K562 (cell line): ENCODE measurements around the gene RAI1. TPM values are rescaled to one million over a fixed set of nuclear protein-coding genes. Genes with fewer than 3 reads are reported as not detected.

Experiments used
- ARID1B ChIP-seq: fragments of 450-650 bp; IDR thresholded peaks from 2 replicates; pipeline ENCODE4 v1.6.1; 2016; ENCODE audit warnings: antibody characterized with exemption, mild to moderate bottlenecking, inconsistent platforms
- ATF1 ChIP-seq, 2 experiments: fragments of 450-650 bp in 1 of 2; IDR thresholded peaks; 2 replicates each; pipeline ENCODE4 v1.6.1; 2016; ENCODE audit warnings: missing compliant biosample characterization in 1 of 2, missing genetic modification characterization in 1 of 2
- ATF7 ChIP-seq: fragments of 450-650 bp; IDR thresholded peaks from 2 replicates; pipeline ENCODE4 v1.7.1; 2014; ENCODE audit warnings: mild to moderate bottlenecking, moderate library complexity
- EP400 ChIP-seq: fragments of 450-650 bp; IDR thresholded peaks from 2 replicates; pipeline ENCODE4 v1.6.1; 2017; ENCODE audit warnings: antibody characterized with exemption, mild to moderate bottlenecking, moderate library complexity
- FOXK1 ChIP-seq: sonication (generic); formaldehyde crosslinking; IDR thresholded peaks from 2 replicates; pipeline ENCODE4 v1.8.0; 2022; ENCODE audit warnings: missing genetic modification reagents, mild to moderate bottlenecking, borderline replicate concordance
- JUND ChIP-seq, 2 experiments: IDR thresholded peaks; 2 replicates in 1 of 2; 3 replicates in 1 of 2; pipeline ENCODE4 v1.6.1; 2011; ENCODE audit warnings: borderline replicate concordance in 2 of 2, low read depth in 2 of 2, low read length in 2 of 2, improper control_type of control experiment in 1 of 2, missing biosample characterization in 1 of 2, missing genetic modification characterization in 1 of 2, missing genetic modification reagents in 1 of 2
- PHF8 ChIP-seq: fragments of 200-600 bp; sonication (generic); IDR thresholded peaks from 2 replicates; pipeline ENCODE4 v1.6.1; 2012; ENCODE audit warnings: mixed run types, mild to moderate bottlenecking, inconsistent platforms, low read length, moderate library complexity, borderline replicate concordance
- POLR2B ChIP-seq: fragments of 450-650 bp; IDR thresholded peaks from 2 replicates; pipeline ENCODE4 v1.6.1; 2018; ENCODE audit warnings: low read depth; ENCODE audit not compliant: partially characterized antibody
- TCF3 ChIP-seq: sonication (generic); formaldehyde crosslinking; IDR thresholded peaks from 2 replicates; pipeline ENCODE4 v1.4.0; 2020; ENCODE audit warnings: mild to moderate bottlenecking, missing genetic modification reagents
- TEAD1 ChIP-seq, 2 experiments: fragments of 450-650 bp in 1 of 2; sonication (generic) in 1 of 2; formaldehyde crosslinking; IDR thresholded peaks; 2 replicates each; pipeline versions ENCODE4 v1.4.0 to v1.8.0; 2020 to 2022; ENCODE audit warnings: mild to moderate bottlenecking in 2 of 2, missing genetic modification reagents in 1 of 2
- polyA plus RNA-seq, 8 experiments: library from polyadenylated mRNA; depleted of rRNA in 4 of 8; stranded (reverse) in 5 of 8; unstranded in 3 of 8; fragments of >200 nt; fragmentation: Nextera tagmentation in 2 of 8; fragmentation: Illumina TruSeq in 1 of 8; extraction: Ambion mirVana in 2 of 8; extraction: Trizol in 1 of 8; gene quantifications; 2 replicates each; pipeline versions ENCODE4 v1.2.1 to v1.2.3, GENCODE V29; 2011 to 2014; ENCODE audit warnings: inconsistent platforms in 1 of 8, missing spikeins in 1 of 8
- total RNA-seq, 7 experiments: library from RNA; depleted of rRNA in 6 of 7; stranded (reverse); fragments of >200 nt in 6 of 7; fragmentation: Illumina TruSeq in 2 of 7; extraction: Trizol in 2 of 7; gene quantifications; 2 replicates each; pipeline versions ENCODE4 v1.2.1 to v1.2.3, GENCODE V29; 2011 to 2021; ENCODE audit warnings: low replicate concordance in 1 of 7
- TF ChIP-seq, protein P1 (sequence below), 2 experiments: IDR thresholded peaks; 2 replicates each; pipeline ENCODE4 v1.6.1; 2012; ENCODE audit warnings: improper control_type of control experiment in 2 of 2, low read depth in 2 of 2, low read length in 2 of 2, borderline replicate concordance in 1 of 2
- TF ChIP-seq, protein P2 (sequence below), 2 experiments: fragments of 450-650 bp in 1 of 2; sonication (generic) in 1 of 2; formaldehyde crosslinking in 1 of 2; IDR thresholded peaks in 1 of 2; conservative IDR thresholded peaks in 1 of 2; 2 replicates each; pipeline versions ENCODE4 v1.6.1 to v1.8.1; 2016 to 2023; ENCODE audit warnings: mild to moderate bottlenecking in 2 of 2, moderate library complexity in 2 of 2, inconsistent platforms in 1 of 2, missing genetic modification reagents in 1 of 2
- TF ChIP-seq, protein P3 (sequence below): sonication (generic); formaldehyde crosslinking; IDR thresholded peaks from 2 replicates; pipeline ENCODE4 v1.8.0; 2022; ENCODE audit warnings: missing genetic modification reagents, mild to moderate bottlenecking, moderate library complexity, borderline replicate concordance

The RAI1 gene
- total and polyA plus RNA-seq, 9 of the 15 experiments (the other 6 are each of a cell fraction or from before 2014, with no cell fraction given) = 0.68 to 19.9 (median 5.5) TPM

DNA sequence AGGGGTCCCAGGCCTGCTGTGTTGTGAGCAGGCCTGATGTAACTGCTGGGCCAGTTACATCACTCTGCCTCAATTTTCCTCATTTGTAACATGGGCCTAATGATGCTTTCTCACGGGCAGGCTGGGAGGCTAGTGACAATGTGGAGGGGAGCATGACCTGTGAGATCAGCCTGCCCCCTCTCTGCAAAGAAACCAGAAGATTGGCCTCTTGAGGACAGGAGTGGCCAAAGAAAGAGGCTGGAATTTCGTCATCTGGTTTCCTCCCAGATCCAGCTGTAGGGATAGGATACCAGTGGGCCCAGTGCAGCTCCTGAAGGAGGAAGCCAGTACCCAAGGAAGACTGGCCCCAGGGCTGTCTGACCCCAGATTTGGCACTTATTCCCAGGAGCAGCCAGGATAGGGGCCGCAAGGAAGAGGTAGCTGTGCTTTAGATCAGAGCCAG lies 156.1 kb downstream of the RAI1 start (continued):
- TF ChIP-seq, protein P1, sequence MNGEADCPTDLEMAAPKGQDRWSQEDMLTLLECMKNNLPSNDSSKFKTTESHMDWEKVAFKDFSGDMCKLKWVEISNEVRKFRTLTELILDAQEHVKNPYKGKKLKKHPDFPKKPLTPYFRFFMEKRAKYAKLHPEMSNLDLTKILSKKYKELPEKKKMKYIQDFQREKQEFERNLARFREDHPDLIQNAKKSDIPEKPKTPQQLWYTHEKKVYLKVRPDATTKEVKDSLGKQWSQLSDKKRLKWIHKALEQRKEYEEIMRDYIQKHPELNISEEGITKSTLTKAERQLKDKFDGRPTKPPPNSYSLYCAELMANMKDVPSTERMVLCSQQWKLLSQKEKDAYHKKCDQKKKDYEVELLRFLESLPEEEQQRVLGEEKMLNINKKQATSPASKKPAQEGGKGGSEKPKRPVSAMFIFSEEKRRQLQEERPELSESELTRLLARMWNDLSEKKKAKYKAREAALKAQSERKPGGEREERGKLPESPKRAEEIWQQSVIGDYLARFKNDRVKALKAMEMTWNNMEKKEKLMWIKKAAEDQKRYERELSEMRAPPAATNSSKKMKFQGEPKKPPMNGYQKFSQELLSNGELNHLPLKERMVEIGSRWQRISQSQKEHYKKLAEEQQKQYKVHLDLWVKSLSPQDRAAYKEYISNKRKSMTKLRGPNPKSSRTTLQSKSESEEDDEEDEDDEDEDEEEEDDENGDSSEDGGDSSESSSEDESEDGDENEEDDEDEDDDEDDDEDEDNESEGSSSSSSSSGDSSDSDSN (IDR thresholded peaks at IDR 0.05; ENCODE audit: borderline replicate concordance in 1 of 2, low read depth in 2 of 2, low read length in 2 of 2) = 0 out of 4 replicates have a peak, but pooled peaks of 1 of the 2 experiments have one; percentile 56
- TF ChIP-seq FOXK1 (CRISPR knock-in tag) = peak; percentile 13; the same call in 1 of the 2 replicates
- TF ChIP-seq ATF7 = peak; percentile 60
- TF ChIP-seq TEAD1 (CRISPR knock-in tag; IDR thresholded peaks at IDR 0.05) = no peak
- TF ChIP-seq JUND (IDR thresholded peaks at IDR 0.05; ENCODE audit: borderline replicate concordance, low read depth, low read length) = peak; percentile 35; the same call in 1 of the 2 replicates
- no peak; the same call in 2 of the 3 replicates for TF ChIP-seq JUND (tag; IDR thresholded peaks at IDR 0.05; ENCODE audit: borderline replicate concordance, low read depth, low read length)
- 0 out of 2 replicates have a peak, but pooled peaks have one; percentile 3 for TF ChIP-seq ARID1B
- no peak for TF ChIP-seq POLR2B
- TF ChIP-seq ATF1 (CRISPR knock-in tag; IDR thresholded peaks at IDR 0.05) = no peak
- 0 out of 2 replicates have a peak, but pooled peaks have one; percentile 1 for TF ChIP-seq ATF1 (tag; IDR thresholded peaks at IDR 0.05)
- TF ChIP-seq, protein P2, sequence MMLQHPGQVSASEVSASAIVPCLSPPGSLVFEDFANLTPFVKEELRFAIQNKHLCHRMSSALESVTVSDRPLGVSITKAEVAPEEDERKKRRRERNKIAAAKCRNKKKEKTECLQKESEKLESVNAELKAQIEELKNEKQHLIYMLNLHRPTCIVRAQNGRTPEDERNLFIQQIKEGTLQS (IDR thresholded peaks at IDR 0.05) = peak; percentile 89
- TF ChIP-seq, protein P2 (CRISPR knock-in tag; conservative IDR thresholded peaks at IDR 0.05) = no peak
- TF ChIP-seq, protein P3, sequence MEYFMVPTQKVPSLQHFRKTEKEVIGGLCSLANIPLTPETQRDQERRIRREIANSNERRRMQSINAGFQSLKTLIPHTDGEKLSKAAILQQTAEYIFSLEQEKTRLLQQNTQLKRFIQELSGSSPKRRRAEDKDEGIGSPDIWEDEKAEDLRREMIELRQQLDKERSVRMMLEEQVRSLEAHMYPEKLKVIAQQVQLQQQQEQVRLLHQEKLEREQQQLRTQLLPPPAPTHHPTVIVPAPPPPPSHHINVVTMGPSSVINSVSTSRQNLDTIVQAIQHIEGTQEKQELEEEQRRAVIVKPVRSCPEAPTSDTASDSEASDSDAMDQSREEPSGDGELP (CRISPR knock-in tag) = peak; percentile 77
- TF ChIP-seq TCF3 (CRISPR knock-in tag) = 0 out of 2 replicates have a peak, but pooled peaks have one; percentile 25
- peak; percentile 36 for TF ChIP-seq EP400
- peak; percentile 14; the same call in 1 of the 2 replicates for TF ChIP-seq PHF8
